SU-DHL-6 (cell line): Measurements from ENCODE around the gene AFF2.
A peak's percentile ranks its signal among the peaks of the same experiment; 100 is the strongest.

ENCODE experiments used
- H2AFZ ChIP-seq: fragments of 200-600 bp; sonication (generic); 2 replicates; pipeline ENCODE4 v1.6.1; 2014; ENCODE audit warnings: low read depth, mild to moderate bottlenecking, moderate library complexity, mixed read lengths, antibody characterized with exemption, low read length; ENCODE audit not compliant: severe bottlenecking
- H3F3A ChIP-seq: fragments of 200-600 bp; shearing (Covaris generic); 2 replicates; pipeline ENCODE4 v1.6.0; 2016; ENCODE audit warnings: antibody characterized with exemption, mild to moderate bottlenecking; ENCODE audit not compliant: insufficient read depth
- H3K27ac ChIP-seq: fragments of 200-600 bp; sonication (generic); 2 replicates; pipeline ENCODE4 v1.5.1; 2016; ENCODE audit warnings: low read depth, mild to moderate bottlenecking, low read length, moderate library complexity, mixed read lengths
- H3K27me3 ChIP-seq: fragments of 200-600 bp; sonication (generic), shearing (Covaris generic); 2 replicates; pipeline ENCODE4 v1.6.0; 2014; ENCODE audit warnings: mild to moderate bottlenecking, low read length
- H3K36me3 ChIP-seq: fragments of 200-600 bp; sonication (generic); 2 replicates; pipeline ENCODE4 v1.6.1; 2014; ENCODE audit warnings: mild to moderate bottlenecking, low read length, mixed read lengths
- H3K4me2 ChIP-seq: fragments of 300-600, 200-600 bp; shearing (Covaris generic), sonication (generic); 2 replicates; pipeline ENCODE4 v1.6.0; 2014; ENCODE audit warnings: low read length, low read depth, mild to moderate bottlenecking; ENCODE audit not compliant: poor library complexity, severe bottlenecking
- H3K4me3 ChIP-seq: fragments of 200-600 bp; sonication (generic); 2 replicates; pipeline ENCODE4 v1.5.1; 2014; ENCODE audit warnings: antibody characterized with exemption, low read length, mild to moderate bottlenecking, mixed read lengths; ENCODE audit not compliant: insufficient read depth, poor library complexity, severe bottlenecking
- H3K79me2 ChIP-seq: fragments of 200-600 bp; sonication (generic); 2 replicates; pipeline ENCODE4 v1.6.1; 2014; ENCODE audit warnings: mild to moderate bottlenecking, low read length, moderate library complexity; ENCODE audit not compliant: insufficient read depth
- H3K9ac ChIP-seq: fragments of 200-600 bp; sonication (generic); 2 replicates; pipeline ENCODE4 v1.7.0; 2014; ENCODE audit warnings: mild to moderate bottlenecking, low read length
- H3K9me2 ChIP-seq: fragments of 200-600 bp; sonication (generic); replicated peaks from 2 replicates; pipeline ENCODE4 v1.6.1; 2014; ENCODE audit warnings: low read length; ENCODE audit not compliant: insufficient read depth
- H3K9me3 ChIP-seq: fragments of 200-600 bp; sonication (generic); 2 replicates; pipeline ENCODE4 v1.6.1; 2014; ENCODE audit warnings: low read length, mixed read lengths; ENCODE audit not compliant: insufficient read depth
- H4K20me1 ChIP-seq: fragments of 200-600 bp; sonication (generic); 2 replicates; pipeline ENCODE4 v1.6.1; 2014; ENCODE audit warnings: low read depth, mild to moderate bottlenecking, antibody characterized with exemption, low read length, moderate library complexity, mixed read lengths
- EZH2phosphoT487 ChIP-seq: fragments of 200-600 bp; sonication (generic), shearing (Covaris generic); conservative IDR thresholded peaks from 2 replicates; pipeline ENCODE4 v1.6.1; 2018; ENCODE audit warnings: mild to moderate bottlenecking, antibody characterized with exemption, low read length, moderate library complexity, mixed read lengths
- TF ChIP-seq, protein P1 (sequence below): fragments of 200-600 bp; sonication (generic); IDR thresholded peaks from one replicate; pipeline ENCODE4 v1.5.1; 2017; ENCODE audit warnings: antibody characterized with exemption, mild to moderate bottlenecking, low read length, moderate library complexity; ENCODE audit not compliant: insufficient read depth, poor library complexity, severe bottlenecking

The AFF2 gene

GRCh38 chrX:148517176-148517575 is 16.8 kb downstream of the AFF2 start:
- H3K9ac ChIP-seq: no peak overlapping the region
- H4K20me1 ChIP-seq: no peaks in the 10 kb centered on the region
- TF ChIP-seq, protein P1, sequence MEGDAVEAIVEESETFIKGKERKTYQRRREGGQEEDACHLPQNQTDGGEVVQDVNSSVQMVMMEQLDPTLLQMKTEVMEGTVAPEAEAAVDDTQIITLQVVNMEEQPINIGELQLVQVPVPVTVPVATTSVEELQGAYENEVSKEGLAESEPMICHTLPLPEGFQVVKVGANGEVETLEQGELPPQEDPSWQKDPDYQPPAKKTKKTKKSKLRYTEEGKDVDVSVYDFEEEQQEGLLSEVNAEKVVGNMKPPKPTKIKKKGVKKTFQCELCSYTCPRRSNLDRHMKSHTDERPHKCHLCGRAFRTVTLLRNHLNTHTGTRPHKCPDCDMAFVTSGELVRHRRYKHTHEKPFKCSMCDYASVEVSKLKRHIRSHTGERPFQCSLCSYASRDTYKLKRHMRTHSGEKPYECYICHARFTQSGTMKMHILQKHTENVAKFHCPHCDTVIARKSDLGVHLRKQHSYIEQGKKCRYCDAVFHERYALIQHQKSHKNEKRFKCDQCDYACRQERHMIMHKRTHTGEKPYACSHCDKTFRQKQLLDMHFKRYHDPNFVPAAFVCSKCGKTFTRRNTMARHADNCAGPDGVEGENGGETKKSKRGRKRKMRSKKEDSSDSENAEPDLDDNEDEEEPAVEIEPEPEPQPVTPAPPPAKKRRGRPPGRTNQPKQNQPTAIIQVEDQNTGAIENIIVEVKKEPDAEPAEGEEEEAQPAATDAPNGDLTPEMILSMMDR: no peak
- TF ChIP-seq EZH2phosphoT487: no peak
- no peak overlapping the region for H2AFZ ChIP-seq
- H3K27me3 ChIP-seq: no peaks in the 10 kb centered on the region
- H3K4me3 ChIP-seq: no peak overlapping the region
- peak overlapping the region; percentile 96; the same call in 1 of the 2 replicates for H3K27ac ChIP-seq
- H3K9me2 ChIP-seq: no peaks in the 10 kb centered on the region
- H3K36me3 ChIP-seq: no peaks in the 10 kb centered on the region
- no peaks in the 10 kb centered on the region for H3K9me3 ChIP-seq
- peaks cover 96% of the 10 kb centered on the region for H3K79me2 ChIP-seq
- peaks cover 38% of the 10 kb centered on the region for H3F3A ChIP-seq
- H3K4me2 ChIP-seq: peak overlapping the region; percentile 23

GRCh38 chrX:148522006-148522405 is 21.6 kb downstream of the AFF2 start:
- Histone ChIP-seq H3K27ac (peak overlapping the region; percentile 96), H3K9me2 (no peaks in the 10 kb centered on the region), H3K27me3 (no peaks in the 10 kb centered on the region), H3K4me2 (peak overlapping the region; percentile 90), H3F3A (peaks cover 39% of the 10 kb centered on the region), H3K36me3 (no peaks in the 10 kb centered on the region), H3K4me3 (peak overlapping the region; percentile 5), H4K20me1 (no peaks in the 10 kb centered on the region), H2AFZ (no peak overlapping the region), H3K79me2 (peaks cover 91% of the 10 kb centered on the region), H3K9me3 (no peaks in the 10 kb centered on the region), H3K9ac (peak overlapping the region; percentile 55)
- TF ChIP-seq, protein P1: no peak
- no peak for TF ChIP-seq EZH2phosphoT487

DNA sequence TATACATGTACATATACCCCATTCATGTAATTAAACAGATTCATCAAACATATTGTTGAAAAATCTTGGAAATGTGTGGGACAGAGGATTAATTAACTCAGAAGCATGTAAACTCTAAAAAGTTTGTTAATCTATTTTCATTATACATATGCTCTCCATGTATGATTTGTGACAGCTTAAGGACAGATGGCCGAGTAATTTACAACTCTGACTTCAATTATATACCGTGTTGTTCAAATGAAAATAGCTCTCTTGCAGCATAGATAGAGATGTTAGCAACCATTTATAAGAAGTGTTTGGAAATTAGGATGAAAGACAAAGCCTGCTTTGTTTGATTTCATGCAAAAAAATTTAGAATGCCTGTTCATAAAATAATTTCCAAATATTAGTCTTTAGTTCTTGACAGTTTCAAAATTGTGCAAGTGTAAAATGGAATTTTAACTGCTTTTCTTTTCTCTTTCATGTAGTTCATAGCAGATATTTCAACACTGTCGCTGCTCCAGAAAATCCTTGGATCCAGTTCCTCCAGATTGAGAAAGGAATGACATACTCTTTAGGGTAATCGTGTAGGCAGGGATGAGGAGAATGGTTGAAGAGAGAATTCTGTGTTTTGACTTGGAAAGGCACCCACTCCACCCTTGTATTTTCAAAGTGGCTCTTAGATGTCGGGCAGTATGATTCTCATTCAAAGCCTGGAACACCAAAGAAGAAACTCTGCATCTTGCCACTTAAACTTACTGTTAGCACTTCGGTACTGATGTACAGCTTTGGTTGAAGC is 23.1 kb downstream of the AFF2 start:
- Histone ChIP-seq H3K79me2 (peaks cover 90% of the 10 kb centered on the region), H3K27ac (peak overlapping the region; percentile 96), H3K4me3 (no peak overlapping the region)

More for the DNA sequence above, 23.1 kb downstream of the AFF2 start:
- Histone ChIP-seq H3K27me3 (no peaks in the 10 kb centered on the region), H3K9me3 (no peaks in the 10 kb centered on the region), H2AFZ (no peak overlapping the region), H4K20me1 (no peaks in the 10 kb centered on the region), H3K9me2 (no peaks in the 10 kb centered on the region), H3K36me3 (no peaks in the 10 kb centered on the region), H3K9ac (peak overlapping the region; percentile 29), H3K4me2 (peak overlapping the region; percentile 90), H3F3A (peaks cover 47% of the 10 kb centered on the region)
- TF ChIP-seq EZH2phosphoT487: no peak
- TF ChIP-seq, protein P1: no peak
